Osteoblast (primary cell): ENCODE data around the gene HPN. TPM values are rescaled to one million over a fixed set of nuclear protein-coding genes. Genes with fewer than 3 reads are reported as not detected.

Source experiments
- DNase-seq: peaks from one replicate; pipeline ENCODE4 v3.0.0; 2011; ENCODE audit warnings: low spot score, mixed read lengths; ENCODE audit not compliant: insufficient read length; ENCODE audit errors: missing footprints
- H2AFZ ChIP-seq: 2 replicates; pipeline ENCODE4 v1.6.0; 2011; ENCODE audit warnings: mild to moderate bottlenecking, low read length
- H3K27ac ChIP-seq: 2 replicates; pipeline ENCODE4 v1.5.1; 2011; ENCODE audit warnings: mild to moderate bottlenecking, low read depth, low read length, moderate library complexity
- H3K27me3 ChIP-seq: 2 replicates; pipeline ENCODE4 v1.6.0; 2012; ENCODE audit warnings: mild to moderate bottlenecking, control low read depth, inconsistent platforms, low read length, moderate library complexity; ENCODE audit not compliant: insufficient read depth
- H3K36me3 ChIP-seq: 2 replicates; pipeline ENCODE4 v1.5.1; 2011; ENCODE audit warnings: mild to moderate bottlenecking, low read length, control low read depth, moderate library complexity; ENCODE audit not compliant: insufficient read depth
- H3K4me1 ChIP-seq: 2 replicates; pipeline ENCODE4 v1.5.1; 2011; ENCODE audit warnings: mild to moderate bottlenecking, low read length, control low read depth, moderate library complexity; ENCODE audit not compliant: insufficient read depth
- H3K4me2 ChIP-seq: 2 replicates; pipeline ENCODE4 v1.6.0; 2011; ENCODE audit warnings: mild to moderate bottlenecking, low read length; ENCODE audit not compliant: insufficient read depth
- H3K4me3 ChIP-seq: fragments of 200-600 bp; sonication (generic); 3 replicates; pipeline ENCODE4 v1.5.1; 2012; ENCODE audit warnings: mild to moderate bottlenecking, low read length, inconsistent platforms; ENCODE audit not compliant: insufficient read depth
- H3K79me2 ChIP-seq: 2 replicates; pipeline ENCODE4 v1.6.0; 2012; ENCODE audit warnings: mild to moderate bottlenecking, low read length, control low read depth, inconsistent platforms; ENCODE audit not compliant: insufficient read depth
- H3K9me3 ChIP-seq: 2 replicates; pipeline ENCODE4 v1.5.1; 2011; ENCODE audit warnings: low read depth, low read length, control low read depth
- H4K20me1 ChIP-seq: 2 replicates; pipeline ENCODE4 v1.6.0; 2012; ENCODE audit warnings: mild to moderate bottlenecking, low read length, control low read depth; ENCODE audit not compliant: insufficient read depth
- CTCF ChIP-seq: IDR thresholded peaks from 2 replicates; pipeline ENCODE4 v1.5.1; 2011; ENCODE audit warnings: mild to moderate bottlenecking, low read depth, low read length, moderate library complexity; ENCODE audit errors: extremely low read depth
- total RNA-seq: library from RNA; depleted of rRNA; stranded (reverse); fragments of >200 nt; gene quantifications from 2 replicates; pipeline ENCODE4 v1.2.3, GENCODE V29; 2012

HPN gene
- total RNA-seq, 1 donor, result under 0.01 TPM

- Histone ChIP-seq H3K4me2 (peak within 1 kb of the TSS; percentile 97), H3K79me2 (peaks cover 46% of the 10 kb centered on the region), H3K4me3 (peak within 1 kb of the TSS; percentile 82), H3K4me1 (peaks cover 19% of the 10 kb centered on the region), H3K9me3 (no peaks in the 10 kb centered on the region), H4K20me1 (peaks cover 31% of the 10 kb centered on the region), H3K27me3 (no peaks in the 10 kb centered on the region), H3K36me3 (peaks cover 2% of the 10 kb centered on the region), H2AFZ (peak within 1 kb of the TSS; percentile 94), H3K27ac (peak within 1 kb of the TSS; percentile 93)
- peak; percentile 100 for DNase-seq
- no peak for TF ChIP-seq CTCF
Measured at GRCh38 chr19:34999498-35000337, 41.8 kb upstream of the HPN start, which contains the start of gene GRAMD1A. TSS of gene GRAMD1A (plus strand) at chr19:35000323. CDS start at chr19:35000479, 156 bp downstream.

DNA sequence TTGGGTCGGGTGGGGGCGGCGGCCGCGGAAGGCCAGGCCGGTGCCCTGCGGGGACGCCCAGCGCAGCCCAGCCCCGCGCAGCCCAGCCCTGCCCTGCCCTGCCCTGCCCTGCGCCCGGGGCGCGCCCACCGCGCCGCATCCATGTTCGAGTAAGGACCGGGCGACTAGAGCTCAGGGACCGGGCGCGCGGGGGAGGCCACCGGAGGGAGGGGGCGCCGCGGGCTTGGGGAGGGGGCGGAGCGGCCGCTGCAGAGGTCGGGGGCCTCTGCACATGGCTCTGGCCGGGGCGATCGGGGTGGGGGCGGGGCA lies 41.2 kb upstream of the HPN start:
- Histone ChIP-seq H3K27ac (no peak overlapping the region), H2AFZ (no peak overlapping the region), H3K4me1 (peaks cover 19% of the 10 kb centered on the region), H3K4me2 (peak overlapping the region; percentile 97), H3K4me3 (peak overlapping the region; percentile 82), H3K79me2 (peaks cover 51% of the 10 kb centered on the region), H3K27me3 (no peaks in the 10 kb centered on the region), H4K20me1 (peaks cover 34% of the 10 kb centered on the region), H3K9me3 (no peaks in the 10 kb centered on the region), H3K36me3 (peaks cover 2% of the 10 kb centered on the region)
- TF ChIP-seq CTCF, result no peak
- no peak for DNase-seq

GRCh38 chr19:35000647-35001501 lies 40.6 kb upstream of the HPN start:
- peak; percentile 94 for DNase-seq
- H4K20me1 ChIP-seq, result peaks cover 40% of the 10 kb centered on the region
- TF ChIP-seq CTCF, result no peak
- H3K27ac ChIP-seq, result peak overlapping the region; percentile 61
- peaks cover 55% of the 10 kb centered on the region for H3K79me2 ChIP-seq
- no peak overlapping the region for H2AFZ ChIP-seq
- H3K4me3 ChIP-seq, result peak overlapping the region; percentile 82
- H3K4me1 ChIP-seq, result peaks cover 24% of the 10 kb centered on the region
- no peaks in the 10 kb centered on the region for H3K9me3 ChIP-seq
- H3K27me3 ChIP-seq, result no peaks in the 10 kb centered on the region
- H3K36me3 ChIP-seq, result peaks cover 2% of the 10 kb centered on the region
- H3K4me2 ChIP-seq, result peak overlapping the region; percentile 97
